Smooth muscle cell (in vitro differentiated cells): ENCODE measurements around the gene LIPI. TPM values are rescaled to one million over a fixed set of nuclear protein-coding genes. Genes with fewer than 3 reads are reported as not detected.

Experiments used
- DNase-seq: peaks from one replicate; lab custom pipeline; 2025; ENCODE audit not compliant: unreplicated experiment; lab: John Stamatoyannopoulos, UW
- H2AFZ ChIP-seq: fragments of 200-600 bp; sonication (generic); 2 replicates; pipeline ENCODE4 v1.6.0; 2016; ENCODE audit warnings: antibody characterized with exemption, low read depth, mild to moderate bottlenecking
- H3F3A ChIP-seq: fragments of 200-600 bp; sonication (generic); 2 replicates; pipeline ENCODE4 v1.6.0; 2017; ENCODE audit warnings: antibody characterized with exemption, low read depth
- H3K27ac ChIP-seq: fragments of 200-600 bp; sonication (generic); 2 replicates; pipeline ENCODE4 v1.5.1; 2016; ENCODE audit warnings: low read depth, mild to moderate bottlenecking
- H3K27me3 ChIP-seq: fragments of 200-600 bp; sonication (generic); 2 replicates; pipeline ENCODE4 v1.6.1; 2016; ENCODE audit warnings: low read depth, mild to moderate bottlenecking
- H3K36me3 ChIP-seq: fragments of 200-600 bp; sonication (generic); 2 replicates; pipeline ENCODE4 v1.5.1; 2016; ENCODE audit warnings: low read depth
- H3K4me1 ChIP-seq: fragments of 200-600 bp; sonication (generic); 2 replicates; pipeline ENCODE4 v1.5.1; 2016; ENCODE audit warnings: low read depth
- H3K4me2 ChIP-seq: fragments of 200-600 bp; sonication (generic); 2 replicates; pipeline ENCODE4 v1.6.0; 2016; ENCODE audit warnings: mild to moderate bottlenecking
- H3K4me3 ChIP-seq: fragments of 200-600 bp; sonication (generic); 2 replicates; pipeline ENCODE4 v1.5.1; 2016; ENCODE audit warnings: mild to moderate bottlenecking
- H3K79me2 ChIP-seq: fragments of 200-600 bp; sonication (generic); 2 replicates; pipeline ENCODE4 v1.6.0; 2016; ENCODE audit warnings: low read depth, mild to moderate bottlenecking
- H3K9ac ChIP-seq: fragments of 200-600 bp; sonication (generic); 2 replicates; pipeline ENCODE4 v1.6.0; 2016; ENCODE audit warnings: low read depth
- H3K9me3 ChIP-seq: fragments of 200-600 bp; sonication (generic); replicated peaks from 2 replicates; pipeline ENCODE4 v1.5.1; 2016; ENCODE audit warnings: low read depth
- H4K20me1 ChIP-seq: fragments of 200-600 bp; sonication (generic); 2 replicates; pipeline ENCODE4 v1.6.0; 2016; ENCODE audit warnings: low read depth
- CTCF ChIP-seq: fragments of 200-600 bp; sonication (generic); IDR thresholded peaks from 2 replicates; pipeline ENCODE4 v1.5.1; 2017; ENCODE audit warnings: borderline replicate concordance, mild to moderate bottlenecking, antibody characterized with exemption; ENCODE audit not compliant: insufficient read depth, poor library complexity, severe bottlenecking
- WGBS: methylation state at CpG from one replicate; pipeline ENCODE4 v1.1.7; 2016; ENCODE audit warnings: low lambda C conversion rate; 5-methylcytosine and 5-hydroxymethylcytosine counted together
- polyA plus RNA-seq: library from polyadenylated mRNA; unstranded; fragments of >200 nt; fragmentation: Nextera tagmentation; extraction: Ambion mirVana; gene quantifications from 2 replicates; pipeline ENCODE4 v1.2.1, GENCODE V29; 2016
- total RNA-seq: library from RNA; depleted of rRNA; stranded (reverse); fragments of >200 nt; gene quantifications from 2 replicates; pipeline ENCODE4 v1.2.3, GENCODE V29; 2014

Gene LIPI
- total and polyA plus RNA-seq, 2 experiments from 2014 or later, result not detected

GRCh38 chr21:14097881-14098499, 112.8 kb downstream of the LIPI start:
- Histone ChIP-seq H3K9ac (no peak overlapping the region), H4K20me1 (no peaks in the 10 kb centered on the region), H3F3A (no peaks in the 10 kb centered on the region), H3K4me3 (no peak overlapping the region), H2AFZ (no peak overlapping the region), H3K4me1 (no peaks in the 10 kb centered on the region), H3K36me3 (no peaks in the 10 kb centered on the region), H3K79me2 (no peaks in the 10 kb centered on the region), H3K27me3 (no peaks in the 10 kb centered on the region), H3K27ac (no peak overlapping the region), H3K4me2 (no peak overlapping the region), H3K9me3 (no peaks in the 10 kb centered on the region)
- no peak for TF ChIP-seq CTCF
- 99% methylated on average over 2 of the region's 2 CpGs for WGBS
- no peak for DNase-seq

- Histone ChIP-seq H3F3A (no peaks in the 10 kb centered on the region), H3K27ac (no peak overlapping the region), H3K27me3 (no peaks in the 10 kb centered on the region), H2AFZ (no peak overlapping the region), H3K79me2 (no peaks in the 10 kb centered on the region), H3K4me2 (no peak overlapping the region), H3K4me3 (no peak overlapping the region), H3K9me3 (no peaks in the 10 kb centered on the region), H3K9ac (no peak overlapping the region), H3K4me1 (no peaks in the 10 kb centered on the region), H3K36me3 (no peaks in the 10 kb centered on the region), H4K20me1 (no peaks in the 10 kb centered on the region)
- WGBS, result 98% methylated on average over 6 of the region's 6 CpGs
- no peak for TF ChIP-seq CTCF
- no peak for DNase-seq
Measured at GRCh38 chr21:14096577-14096976, 114.2 kb downstream of the LIPI start.

- H4K20me1 ChIP-seq, result no peaks in the 10 kb centered on the region
- TF ChIP-seq CTCF, result no peak
- H3K4me2 ChIP-seq, result no peak overlapping the region
- H3K27me3 ChIP-seq, result no peaks in the 10 kb centered on the region
- no peak for DNase-seq
- no peaks in the 10 kb centered on the region for H3K79me2 ChIP-seq
- no peak overlapping the region for H3K27ac ChIP-seq
- no peaks in the 10 kb centered on the region for H3F3A ChIP-seq
- no peaks in the 10 kb centered on the region for H3K9me3 ChIP-seq
- no peak overlapping the region for H3K9ac ChIP-seq
- no peaks in the 10 kb centered on the region for H3K4me1 ChIP-seq
- no peak overlapping the region for H2AFZ ChIP-seq
- WGBS, result 89% methylated on average over 4 of the region's 4 CpGs
- no peak overlapping the region for H3K4me3 ChIP-seq
- H3K36me3 ChIP-seq, result no peaks in the 10 kb centered on the region
Measured at GRCh38 chr21:14096172-14096571, 114.6 kb downstream of the LIPI start.

GRCh38 chr21:14095056-14095455, 115.7 kb downstream of the LIPI start:
- Histone ChIP-seq H3K27me3 (no peaks in the 10 kb centered on the region), H3K9ac (no peak overlapping the region), H2AFZ (no peak overlapping the region), H3K36me3 (no peaks in the 10 kb centered on the region), H3K9me3 (no peaks in the 10 kb centered on the region), H3K4me2 (no peak overlapping the region), H4K20me1 (no peaks in the 10 kb centered on the region), H3K27ac (no peak overlapping the region), H3F3A (no peaks in the 10 kb centered on the region), H3K4me1 (no peaks in the 10 kb centered on the region), H3K4me3 (no peak overlapping the region), H3K79me2 (no peaks in the 10 kb centered on the region)
- no peak for TF ChIP-seq CTCF
- WGBS, result 86% methylated on average over 2 of the region's 2 CpGs
- DNase-seq, result no peak
